SK-N-MC (cell line): ENCODE data around the gene TEX48.

ENCODE experiments used
- DNase-seq: peaks from one replicate; pipeline ENCODE4 v3.0.0-alpha.2; 2011; ENCODE audit warnings: low read depth, low spot score
- H3K27ac ChIP-seq: fragments of 200-600 bp; sonication (generic); 2 replicates; pipeline ENCODE4 v1.5.1; 2016; ENCODE audit warnings: mixed run types
- H3K36me3 ChIP-seq: fragments of 200-600 bp; sonication (generic); 2 replicates; pipeline ENCODE4 v1.6.1; 2017; ENCODE audit warnings: antibody characterized with exemption, low read length, mixed read lengths; ENCODE audit not compliant: insufficient read depth
- H3K4me3 ChIP-seq: fragments of 200-600 bp; sonication (generic); 2 replicates; pipeline ENCODE4 v1.5.1; 2016
- H3K9ac ChIP-seq: fragments of 200-600 bp; sonication (generic); 2 replicates; pipeline ENCODE4 v1.8.0; 2017; ENCODE audit warnings: mixed run types, mixed read lengths; ENCODE audit not compliant: insufficient read length
- H3K9me3 ChIP-seq: fragments of 200-600 bp; sonication (generic); 2 replicates; pipeline ENCODE4 v1.6.1; 2017; ENCODE audit warnings: low read depth, mild to moderate bottlenecking, antibody characterized with exemption, low read length, moderate library complexity, mixed read lengths
- EZH2 ChIP-seq: fragments of 200-600 bp; sonication (generic); IDR thresholded peaks from one replicate; pipeline ENCODE4 v1.6.1; 2017; ENCODE audit warnings: antibody characterized with exemption
- FOXP2 ChIP-seq: optimal IDR thresholded peaks from 2 replicates; pipeline ENCODE3; 2011; ENCODE audit warnings: mild to moderate bottlenecking, moderate library complexity; ENCODE audit not compliant: insufficient read depth; ENCODE audit errors: extremely low read length, control extremely low read depth
- POLR2AphosphoS5 ChIP-seq: IDR thresholded peaks from 2 replicates; pipeline ENCODE4 v1.6.1; 2012; ENCODE audit warnings: mild to moderate bottlenecking, low read depth, low read length, borderline replicate concordance

Gene TEX48

DNA sequence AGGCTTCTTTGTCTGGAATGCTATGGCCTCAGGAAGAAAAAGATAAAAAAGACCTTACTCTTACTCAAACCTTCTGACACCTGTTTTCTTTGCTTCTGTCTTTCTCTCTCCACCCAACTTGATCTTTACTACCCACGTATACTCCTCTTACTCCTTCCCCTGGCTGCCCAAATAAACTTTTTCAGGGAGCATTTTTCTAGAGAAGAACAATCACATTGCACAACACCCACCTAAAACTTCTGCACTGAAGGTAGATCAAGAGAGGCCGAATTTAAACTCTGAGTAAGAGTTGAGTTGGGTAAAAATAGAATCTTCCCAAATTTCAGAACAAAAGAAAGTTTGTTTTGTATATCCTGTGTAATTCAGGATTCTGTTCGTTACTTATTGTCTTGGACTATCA lies 3.9 kb downstream of the TEX48 start:
- TF ChIP-seq FOXP2, result no peak
- no peak for TF ChIP-seq POLR2AphosphoS5
- no peak for TF ChIP-seq EZH2
- Histone ChIP-seq H3K9me3 (no peaks in the 10 kb centered on the region), H3K9ac (no peak overlapping the region), H3K27ac (peak overlapping the region; percentile 78), H3K36me3 (no peaks in the 10 kb centered on the region), H3K4me3 (no peak overlapping the region)
- no peak for DNase-seq

DNA sequence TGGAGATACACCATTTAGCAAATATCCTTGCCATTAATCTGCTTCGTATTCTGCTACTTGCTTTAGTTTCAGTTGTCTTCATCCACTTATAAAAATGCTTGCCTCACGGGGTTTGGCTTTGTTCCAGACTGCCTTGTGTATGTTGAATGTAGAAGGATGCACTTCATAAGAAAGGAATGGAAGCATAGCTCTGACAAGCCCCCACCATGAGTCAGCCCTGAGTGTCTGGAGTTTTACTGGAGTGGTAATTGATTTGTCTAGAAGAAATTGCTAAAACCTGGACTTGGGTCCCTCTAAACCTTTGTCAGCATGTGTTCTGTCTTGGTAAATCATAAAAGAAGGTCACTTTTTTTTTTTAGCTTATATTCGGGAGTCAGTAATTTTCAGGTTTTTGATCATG lies 4.6 kb downstream of the TEX48 start:
- H3K4me3 ChIP-seq, result peak overlapping the region; percentile 37; the same call in 1 of the 2 replicates
- H3K9ac ChIP-seq, result peak overlapping the region; percentile 43
- DNase-seq, result peak; percentile 98
- peak overlapping the region; percentile 78 for H3K27ac ChIP-seq
- no peaks in the 10 kb centered on the region for H3K9me3 ChIP-seq
- no peaks in the 10 kb centered on the region for H3K36me3 ChIP-seq
- TF ChIP-seq FOXP2, result no peak
- TF ChIP-seq POLR2AphosphoS5, result no peak
- TF ChIP-seq EZH2, result no peak

DNA sequence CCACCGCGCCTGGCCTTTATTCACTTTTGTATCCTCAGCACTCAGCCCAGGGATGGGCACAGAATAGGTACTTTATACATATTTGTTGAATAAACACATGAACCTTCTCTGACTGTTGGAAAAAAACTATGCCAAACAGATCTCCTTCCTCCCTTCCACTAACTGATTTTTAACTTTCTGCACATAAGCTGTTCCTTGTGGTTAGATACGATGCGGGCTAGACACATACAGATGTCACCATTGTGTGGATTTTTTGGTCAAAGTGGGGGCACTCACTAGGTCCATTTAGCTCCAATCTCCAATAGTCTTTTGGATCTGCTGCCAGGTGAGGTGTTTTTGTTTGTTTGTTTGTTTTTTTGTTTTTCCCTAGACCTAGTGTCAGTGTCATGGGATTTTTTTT lies 5.1 kb downstream of the TEX48 start:
- peak overlapping the region; percentile 78 for H3K27ac ChIP-seq
- no peaks in the 10 kb centered on the region for H3K36me3 ChIP-seq
- TF ChIP-seq POLR2AphosphoS5, result no peak
- TF ChIP-seq FOXP2, result no peak
- no peak for TF ChIP-seq EZH2
- no peak for DNase-seq
- H3K9ac ChIP-seq, result peak overlapping the region; percentile 43
- H3K4me3 ChIP-seq, result peak overlapping the region; percentile 37; the same call in 1 of the 2 replicates
- no peaks in the 10 kb centered on the region for H3K9me3 ChIP-seq

DNA sequence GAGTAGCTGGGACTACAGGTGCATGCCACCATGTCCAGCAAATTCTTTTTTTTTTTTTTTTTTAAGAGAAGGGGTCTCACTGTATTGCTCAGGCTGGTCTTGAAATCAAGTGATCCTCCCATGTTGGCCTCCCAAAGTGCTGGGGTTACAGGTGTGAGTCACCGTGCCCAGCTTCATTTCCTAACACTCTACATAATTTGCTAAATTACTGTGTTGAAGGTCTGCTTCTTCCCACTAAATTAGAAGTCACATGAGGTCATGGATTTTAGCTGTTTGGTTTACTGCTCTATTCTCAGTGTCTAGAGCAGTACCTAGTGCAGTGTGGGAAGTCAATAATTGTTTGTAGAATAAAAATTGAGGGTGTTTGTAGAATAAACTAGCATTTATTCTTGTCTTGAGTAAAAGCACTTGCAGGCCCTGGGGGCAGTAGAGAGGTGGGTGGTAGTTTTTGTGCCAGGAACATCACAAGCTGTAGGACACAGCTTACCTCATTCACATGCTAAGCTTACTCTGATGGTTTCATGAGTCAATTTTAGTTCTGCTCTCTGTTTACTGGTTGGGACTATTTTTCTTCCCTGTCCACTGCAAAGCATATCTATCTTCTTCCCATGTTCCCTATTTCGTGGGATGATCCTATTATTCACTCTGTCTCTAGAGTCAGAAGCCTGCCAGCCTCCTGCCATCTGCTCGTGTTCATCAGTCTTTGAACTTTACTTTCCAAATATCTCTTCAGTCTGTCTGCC lies 7.0 kb downstream of the TEX48 start:
- H3K9ac ChIP-seq, result no peak overlapping the region
- DNase-seq, result no peak
- no peak overlapping the region for H3K27ac ChIP-seq
- H3K9me3 ChIP-seq, result no peaks in the 10 kb centered on the region
- TF ChIP-seq POLR2AphosphoS5, result no peak
- TF ChIP-seq EZH2, result no peak
- TF ChIP-seq FOXP2, result no peak
- H3K36me3 ChIP-seq, result no peaks in the 10 kb centered on the region
- H3K4me3 ChIP-seq, result no peak overlapping the region

DNA sequence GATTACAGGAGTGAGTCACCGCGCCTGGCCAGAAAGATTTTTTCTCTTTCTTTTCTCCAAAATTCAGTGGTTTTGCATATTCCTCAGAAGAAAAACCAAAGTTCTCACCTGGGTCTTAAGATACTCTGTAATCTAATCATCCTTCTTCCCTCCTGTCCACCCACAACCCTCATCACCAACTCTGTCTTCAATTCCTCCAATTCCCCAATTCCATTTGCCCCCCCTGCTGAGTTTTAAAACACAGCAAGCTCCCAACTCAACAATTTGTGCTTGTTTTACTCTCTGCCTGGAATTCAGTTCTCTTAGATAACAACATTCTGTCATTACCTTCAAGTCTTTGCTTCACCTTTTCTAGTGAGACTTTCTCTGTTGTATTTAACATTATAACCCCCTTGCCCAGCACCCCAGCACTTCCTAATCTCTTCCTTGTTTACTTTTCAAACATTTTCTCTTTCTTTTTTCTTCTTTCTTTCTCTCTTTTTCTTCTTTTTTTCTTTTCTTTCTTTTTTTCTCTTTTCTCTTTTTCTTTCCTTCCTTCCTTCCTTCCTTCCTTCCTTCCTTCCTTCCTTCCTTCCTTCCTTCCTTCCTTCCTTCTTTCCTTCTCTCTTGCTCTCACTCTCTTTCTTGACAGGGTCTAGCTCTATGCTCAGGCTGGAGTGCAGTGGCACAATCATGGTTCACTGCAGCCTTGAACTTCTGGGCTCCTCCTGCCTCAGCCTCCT lies 7.8 kb downstream of the TEX48 start:
- Histone ChIP-seq H3K36me3 (no peaks in the 10 kb centered on the region), H3K4me3 (no peak overlapping the region), H3K27ac (no peak overlapping the region), H3K9ac (no peak overlapping the region), H3K9me3 (no peaks in the 10 kb centered on the region)
- DNase-seq, result no peak
- TF ChIP-seq EZH2 (no peak), FOXP2 (no peak), POLR2AphosphoS5 (no peak)

DNA sequence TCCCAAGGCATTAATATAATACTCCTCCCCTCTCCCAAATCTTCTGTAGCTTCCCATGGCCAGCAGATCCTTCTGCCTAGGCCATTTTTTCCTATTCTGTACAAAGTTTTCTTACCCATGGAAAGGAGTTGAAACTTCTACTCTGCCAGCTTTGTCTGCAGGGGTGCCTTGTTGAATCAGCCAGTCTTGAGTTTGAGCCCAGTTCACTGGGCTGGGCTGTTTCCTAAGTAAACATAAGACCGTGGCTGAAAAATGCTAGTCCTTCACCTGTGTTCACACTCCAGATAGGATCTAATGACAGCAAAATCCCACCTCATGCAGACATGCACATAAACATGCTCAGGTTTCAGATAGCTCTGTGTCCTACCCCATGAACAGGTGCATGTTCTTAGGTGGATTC lies 10.4 kb downstream of the TEX48 start:
- Histone ChIP-seq H3K4me3 (no peak overlapping the region), H3K9me3 (no peaks in the 10 kb centered on the region), H3K9ac (no peak overlapping the region), H3K36me3 (no peaks in the 10 kb centered on the region), H3K27ac (no peak overlapping the region)
- DNase-seq, result no peak
- TF ChIP-seq EZH2, result no peak
- TF ChIP-seq FOXP2, result no peak
- no peak for TF ChIP-seq POLR2AphosphoS5

DNA sequence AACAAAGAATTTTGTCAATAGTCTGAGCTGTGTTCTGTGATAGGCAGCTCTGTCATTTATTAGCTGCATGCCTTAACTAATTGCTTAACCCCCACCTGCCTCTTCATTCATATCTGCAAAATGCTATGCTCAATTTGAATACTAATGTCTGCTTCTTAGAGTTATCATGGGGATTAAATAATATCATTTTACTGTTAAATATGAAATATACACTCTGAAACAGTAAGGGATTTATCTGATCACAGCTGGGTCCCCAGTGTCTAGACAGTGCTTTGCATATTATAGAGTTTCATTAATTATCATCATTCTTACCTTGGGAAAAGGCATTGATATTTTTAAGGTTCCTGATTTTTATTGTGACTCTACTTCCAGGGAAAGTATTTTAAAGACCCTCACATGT lies 12.0 kb downstream of the TEX48 start:
- Histone ChIP-seq H3K9me3 (no peaks in the 10 kb centered on the region), H3K4me3 (no peak overlapping the region), H3K36me3 (no peaks in the 10 kb centered on the region), H3K27ac (no peak overlapping the region), H3K9ac (no peak overlapping the region)
- no peak for TF ChIP-seq FOXP2
- TF ChIP-seq EZH2, result no peak
- TF ChIP-seq POLR2AphosphoS5, result no peak
- no peak for DNase-seq

DNA sequence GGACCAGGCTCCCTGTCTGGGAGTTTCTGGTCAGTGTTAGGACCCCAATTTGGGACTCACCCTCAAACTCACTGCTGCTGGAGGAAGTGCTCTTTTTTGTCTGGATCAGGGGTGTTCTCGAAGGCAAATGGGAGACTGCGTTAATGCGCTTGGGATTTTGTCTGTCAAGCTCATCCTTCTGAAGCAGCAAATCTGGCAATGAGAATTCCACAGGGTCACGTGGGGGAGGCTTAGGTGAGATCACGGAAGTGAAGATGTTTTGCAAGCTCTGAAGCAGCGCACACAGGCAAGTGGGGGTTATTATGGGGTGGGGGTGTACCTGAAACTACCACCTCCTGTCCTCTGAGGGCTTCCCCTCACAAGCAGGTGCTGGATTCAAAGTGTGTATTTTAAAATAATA lies 13.8 kb downstream of the TEX48 start:
- no peak overlapping the region for H3K9ac ChIP-seq
- H3K4me3 ChIP-seq, result no peak overlapping the region
- no peak for TF ChIP-seq EZH2
- TF ChIP-seq POLR2AphosphoS5, result no peak
- TF ChIP-seq FOXP2, result no peak
- no peaks in the 10 kb centered on the region for H3K36me3 ChIP-seq
- DNase-seq, result no peak
- H3K27ac ChIP-seq, result no peak overlapping the region
- H3K9me3 ChIP-seq, result no peaks in the 10 kb centered on the region

DNA sequence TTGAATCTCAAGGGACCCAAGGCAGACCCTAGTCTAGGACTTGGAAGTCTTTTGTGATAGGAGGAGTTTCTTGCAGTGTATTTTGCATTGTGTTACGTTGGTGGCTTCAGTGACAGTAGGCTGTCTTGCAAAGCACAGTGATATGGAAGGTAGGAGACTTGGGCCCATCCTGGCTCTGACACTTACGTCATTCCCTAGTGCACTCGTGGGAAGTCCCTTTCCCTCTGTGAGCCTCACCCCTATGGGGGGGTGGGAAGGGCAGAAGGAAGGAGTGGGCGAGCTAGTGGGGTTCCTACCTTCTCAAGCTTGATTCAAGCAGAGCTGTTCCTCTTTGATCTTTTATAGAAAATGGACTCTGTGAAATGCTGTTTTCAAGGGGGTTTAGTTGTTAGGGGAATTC lies 15.1 kb downstream of the TEX48 start:
- Histone ChIP-seq H3K9ac (no peak overlapping the region), H3K36me3 (no peaks in the 10 kb centered on the region), H3K27ac (no peak overlapping the region), H3K9me3 (no peaks in the 10 kb centered on the region), H3K4me3 (no peak overlapping the region)
- no peak for TF ChIP-seq EZH2
- TF ChIP-seq FOXP2, result no peak
- no peak for TF ChIP-seq POLR2AphosphoS5
- no peak for DNase-seq

DNA sequence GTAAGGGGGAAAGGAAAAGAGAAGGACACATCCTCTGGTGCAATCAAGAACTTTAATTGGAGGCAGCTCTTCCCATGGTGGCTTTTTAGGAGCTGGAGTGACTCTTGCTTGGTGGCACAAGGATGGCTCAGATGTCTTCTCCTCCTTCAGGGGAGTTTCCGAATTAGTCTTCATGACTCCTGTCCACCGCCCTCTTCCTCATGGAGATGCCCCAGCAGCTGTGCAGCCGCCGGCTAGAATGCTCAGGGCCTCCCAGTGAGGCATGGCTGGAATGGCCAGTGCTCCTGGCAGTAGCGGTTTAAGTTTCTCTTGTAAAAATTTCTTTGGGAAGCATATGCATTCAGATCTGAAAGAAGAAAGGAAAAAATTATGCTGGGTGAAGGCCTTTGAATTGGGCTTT lies 15.6 kb downstream of the TEX48 start:
- H3K36me3 ChIP-seq, result no peaks in the 10 kb centered on the region
- H3K27ac ChIP-seq, result no peak overlapping the region
- no peak overlapping the region for H3K4me3 ChIP-seq
- no peaks in the 10 kb centered on the region for H3K9me3 ChIP-seq
- no peak for DNase-seq
- H3K9ac ChIP-seq, result no peak overlapping the region
- TF ChIP-seq FOXP2 (no peak), EZH2 (no peak), POLR2AphosphoS5 (no peak)
